HG02870 (cell line): ENCODE data around the gene ADIPOR1.
"Not testable (repeated sequence)": the region's sequence is repeated elsewhere in the genome, so short reads cannot be mapped to it uniquely, and the experiment has no call there.

Source experiments
- ATAC-seq: cut with Tn5 transposase; IDR thresholded peaks from one replicate; pipeline ENCODE4 v1.9.1; 2021; ENCODE audit warnings: mild to moderate bottlenecking, moderate library complexity; ENCODE audit not compliant: unreplicated experiment

Gene ADIPOR1, protein sequence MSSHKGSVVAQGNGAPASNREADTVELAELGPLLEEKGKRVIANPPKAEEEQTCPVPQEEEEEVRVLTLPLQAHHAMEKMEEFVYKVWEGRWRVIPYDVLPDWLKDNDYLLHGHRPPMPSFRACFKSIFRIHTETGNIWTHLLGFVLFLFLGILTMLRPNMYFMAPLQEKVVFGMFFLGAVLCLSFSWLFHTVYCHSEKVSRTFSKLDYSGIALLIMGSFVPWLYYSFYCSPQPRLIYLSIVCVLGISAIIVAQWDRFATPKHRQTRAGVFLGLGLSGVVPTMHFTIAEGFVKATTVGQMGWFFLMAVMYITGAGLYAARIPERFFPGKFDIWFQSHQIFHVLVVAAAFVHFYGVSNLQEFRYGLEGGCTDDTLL

GRCh38 chr1:202957733-202958543, at the start of gene ADIPOR1:
ADIPOR1 (minus strand) TSS chr1:202958312; CDS start chr1:202951070, 7,242 bp downstream.
- ATAC-seq = peak; percentile 96

DNA sequence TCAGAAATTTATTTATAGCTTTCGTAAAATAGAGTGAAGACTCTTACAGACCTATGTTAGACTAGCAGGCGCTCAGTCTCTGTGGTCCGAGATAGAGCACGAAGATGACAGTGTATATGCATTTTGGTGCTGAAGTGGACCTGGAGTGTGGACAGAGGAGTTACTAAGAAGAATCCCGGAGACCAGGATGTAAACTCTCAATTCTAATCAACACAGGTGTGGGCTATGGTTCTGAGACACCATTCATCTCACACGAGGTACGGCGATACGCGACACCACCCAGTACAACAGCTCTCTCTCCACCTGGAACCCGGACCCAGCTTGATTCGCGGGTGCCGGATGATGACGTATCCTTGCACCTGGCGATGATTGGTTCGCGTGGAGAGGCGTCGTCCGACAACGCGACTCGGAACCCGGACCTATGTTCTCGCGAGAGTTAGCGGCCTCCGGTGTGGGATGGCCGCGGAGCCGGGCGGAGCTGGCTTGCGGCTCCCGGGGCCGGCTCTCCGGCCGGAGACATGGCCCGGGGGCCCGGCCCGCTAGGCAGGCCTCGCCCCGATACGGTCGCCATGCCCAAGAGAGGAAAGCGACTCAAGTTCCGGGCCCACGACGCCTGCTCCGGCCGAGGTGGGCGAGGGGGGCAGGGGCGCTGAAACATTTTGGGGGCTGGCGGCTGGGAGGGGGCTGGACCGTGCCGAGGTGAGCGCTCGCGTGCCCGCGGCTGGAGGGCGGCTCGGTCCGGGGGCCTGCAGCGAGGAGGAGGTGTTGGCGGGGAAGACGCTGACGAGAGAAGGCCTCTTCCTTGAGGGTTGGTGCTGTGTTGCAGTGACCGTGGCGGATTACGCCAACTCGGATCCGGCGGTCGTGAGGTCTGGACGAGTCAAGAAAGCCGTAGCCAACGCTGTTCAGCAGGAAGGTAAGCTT, 49.1 kb upstream of the ADIPOR1 start, which contains the start of gene TMEM183A:
TSS of gene TMEM183A (plus strand) at position 427 of the 924 bp plus-strand sequence. CDS start at position 519, 92 bp downstream.
- peak; percentile 84 for ATAC-seq

GRCh38 chr1:203005395-203006142, 47.5 kb upstream of the ADIPOR1 start:
- ATAC-seq = not testable (repeated sequence)

DNA sequence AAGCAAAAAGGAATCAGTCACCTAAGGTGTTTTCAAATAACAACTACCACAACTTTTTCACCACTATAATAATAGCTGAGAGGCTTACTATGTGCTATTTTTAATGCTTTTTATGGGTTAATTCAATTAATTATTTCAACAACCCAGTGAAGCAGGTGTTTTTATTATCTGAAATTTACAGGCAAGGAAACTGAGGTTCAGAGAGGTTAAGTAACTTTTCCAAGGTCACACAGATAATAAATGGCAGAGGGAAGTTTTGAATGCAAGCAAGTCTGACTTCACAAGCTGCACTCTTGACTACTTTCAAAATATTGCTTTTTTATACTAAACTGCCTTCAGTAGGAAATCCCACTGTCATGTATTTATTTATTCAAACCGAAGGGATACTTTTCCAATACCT, 44.8 kb upstream of the ADIPOR1 start:
- ATAC-seq = no peak

GRCh38 chr1:203001986-203002385, 43.9 kb upstream of the ADIPOR1 start:
- ATAC-seq = no peak

GRCh38 chr1:203000217-203000944, 42.3 kb upstream of the ADIPOR1 start:
- no peak for ATAC-seq

GRCh38 chr1:202998836-202999750, 41.0 kb upstream of the ADIPOR1 start:
- ATAC-seq = no peak

GRCh38 chr1:202994756-202995155, 36.6 kb upstream of the ADIPOR1 start:
- ATAC-seq = no peak

- no peak for ATAC-seq
Measured at GRCh38 chr1:202991112-202991511, 33.0 kb upstream of the ADIPOR1 start.

- no peak for ATAC-seq
Measured at GRCh38 chr1:202989879-202990278, 31.8 kb upstream of the ADIPOR1 start.

GRCh38 chr1:202987922-202988583, 29.9 kb upstream of the ADIPOR1 start:
- no peak for ATAC-seq

DNA sequence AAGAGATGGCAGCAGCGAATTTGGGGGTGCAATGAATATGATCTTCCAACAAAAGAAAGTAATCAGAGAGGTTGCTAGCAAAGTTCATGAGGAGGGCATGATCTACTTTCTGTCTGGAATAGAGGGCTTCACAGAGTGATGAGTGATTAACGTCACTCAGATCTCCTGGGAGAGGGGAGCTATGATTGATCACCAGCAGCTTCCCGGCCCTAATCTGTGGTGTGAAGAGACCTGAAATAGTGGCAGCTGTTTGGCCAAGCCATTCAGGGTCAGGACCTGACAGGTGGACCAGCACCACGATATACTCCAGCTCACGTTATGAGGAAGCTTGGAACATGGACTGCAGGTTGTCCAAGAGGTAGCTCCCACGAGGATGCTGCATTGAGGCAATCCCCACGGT, 29.1 kb upstream of the ADIPOR1 start:
- no peak for ATAC-seq

GRCh38 chr1:202986120-202986519, 28.0 kb upstream of the ADIPOR1 start:
- not testable (repeated sequence) for ATAC-seq

- no peak for ATAC-seq
Measured at GRCh38 chr1:202982715-202983430, 24.8 kb upstream of the ADIPOR1 start.

- no peak for ATAC-seq
Measured at GRCh38 chr1:202981939-202982338, 23.8 kb upstream of the ADIPOR1 start.

DNA sequence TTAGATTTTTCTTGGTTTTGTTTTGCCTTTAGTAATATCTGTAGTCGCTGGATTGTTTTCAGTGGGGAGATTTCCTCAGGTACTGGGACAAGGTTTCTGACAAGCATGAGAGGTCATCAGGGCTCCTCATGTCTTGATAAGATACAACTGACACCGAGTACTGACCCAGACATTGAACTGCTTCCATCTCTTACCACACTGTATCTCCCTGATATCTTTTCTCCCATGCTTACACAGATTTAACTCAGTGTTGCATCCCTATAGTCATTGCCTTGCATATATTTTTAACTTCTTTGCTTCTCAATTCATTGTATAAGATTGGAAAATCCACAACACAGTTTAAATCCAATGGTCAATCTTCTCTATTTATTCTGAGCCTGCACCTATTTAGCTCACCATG, 21.3 kb upstream of the ADIPOR1 start:
- ATAC-seq = no peak

DNA sequence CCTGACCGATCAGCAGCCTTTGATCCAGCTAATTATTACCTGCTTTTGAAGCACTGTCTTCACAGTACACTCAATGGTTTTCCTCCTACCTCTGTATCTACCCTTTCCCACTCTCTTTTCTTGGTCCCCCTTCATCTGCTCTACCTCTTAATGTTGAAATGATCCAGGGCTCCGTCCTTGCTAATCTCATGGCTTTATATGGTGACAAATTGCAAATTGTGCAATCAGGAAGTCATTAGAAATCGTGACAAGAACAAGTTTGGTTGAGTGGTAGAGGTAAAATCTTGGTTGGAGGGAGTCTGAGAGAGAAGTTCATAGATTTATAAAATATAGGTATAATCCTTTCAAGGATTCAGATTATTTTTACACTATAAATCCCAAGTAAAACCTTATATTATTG, 18.5 kb upstream of the ADIPOR1 start:
- ATAC-seq = no peak
